GM12878 (cell line): Measurements from ENCODE around the gene LYPD6. TPM values are rescaled to one million over a fixed set of nuclear protein-coding genes. Genes with fewer than 3 reads are reported as not detected.

Source experiments
- ATAC-seq: fragments of 200-7000 bp; cut with Tn5 transposase; 3 replicates; pipeline ENCODE4 v1.9.1; 2020; ENCODE audit warnings: mild to moderate bottlenecking, moderate library complexity
- BruUV-seq: library from RNA; stranded (reverse); fragments of 400-500 nt; replicated peaks from 2 replicates; lab custom pipeline; 2021; lab: Mats Ljungman, UMichigan
- CTCF ChIA-PET: fragments of 300-600 bp; sonication (Branson Sonifier 250); formaldehyde crosslinking; extraction: SDS; loops from one replicate; lab custom pipeline; 2021; ENCODE audit warnings: inconsistent platforms; lab: Yijun Ruan, JAX
- POLR2A ChIA-PET: fragments of 350-600 bp; formaldehyde crosslinking; extraction: SDS; loops from one replicate; lab custom pipeline; 2021; ENCODE audit warnings: inconsistent platforms; lab: Charles Lee
- RAD21 ChIA-PET: fragments of 300-600 bp; sonication (Branson Sonifier 250); formaldehyde crosslinking; loops from one replicate; lab custom pipeline; 2023; ENCODE audit warnings: antibody characterized with exemption; ENCODE audit not compliant: unreplicated experiment; lab: Charles Lee
- SMC1A ChIA-PET: fragments of 300-600 bp; sonication (Branson Sonifier 250); formaldehyde crosslinking; loops from one replicate; lab custom pipeline; 2023; ENCODE audit not compliant: unreplicated experiment, uncharacterized antibody; lab: Charles Lee
- DNase-seq: peaks from one replicate; pipeline ENCODE4 v3.0.0-alpha.2; 2011; ENCODE audit warnings: low read depth, low spot score
- FAIRE-seq: peaks from 3 replicates; lab custom pipeline; 2011; peaks lifted over from hg19 to GRCh38; lab: Jason Lieb, UNC
- H2AFZ ChIP-seq: 2 replicates; pipeline ENCODE4 v1.6.0; 2011; ENCODE audit warnings: low read depth, low read length, control low read depth; ENCODE audit not compliant: control insufficient read depth
- H3K27ac ChIP-seq: 2 replicates; pipeline ENCODE4 v1.5.1; 2011; ENCODE audit warnings: control low read depth; ENCODE audit not compliant: control insufficient read depth, insufficient read depth
- H3K27me3 ChIP-seq, 2 experiments: replicated peaks in 1 of 2; 2 replicates each; pipeline versions ENCODE4 v1.6.0 to v1.6.1; 2011; ENCODE audit warnings: low read length in 1 of 2; ENCODE audit not compliant: control insufficient read depth in 2 of 2, insufficient read depth in 2 of 2
- H3K36me3 ChIP-seq, 2 experiments: 2 replicates each; pipeline ENCODE4 v1.5.1; 2011; ENCODE audit warnings: low read length in 1 of 2; ENCODE audit not compliant: control insufficient read depth in 2 of 2, insufficient read depth in 2 of 2
- H3K4me1 ChIP-seq: 2 replicates; pipeline ENCODE4 v1.6.1; 2011; ENCODE audit warnings: mild to moderate bottlenecking, low read length, moderate library complexity, mixed read lengths; ENCODE audit not compliant: control insufficient read depth, insufficient read depth
- H3K4me2 ChIP-seq: 2 replicates; pipeline ENCODE4 v1.6.0; 2011; ENCODE audit warnings: control low read depth; ENCODE audit not compliant: control insufficient read depth, insufficient read depth
- H3K4me3 ChIP-seq: fragments of 200-600 bp; sonication (generic); 2 replicates; pipeline ENCODE4 v1.5.1; 2016
- H3K79me2 ChIP-seq: 2 replicates; pipeline ENCODE4 v1.6.0; 2011; ENCODE audit warnings: low read length; ENCODE audit not compliant: control insufficient read depth, insufficient read depth
- H3K9ac ChIP-seq: 2 replicates; pipeline ENCODE4 v1.8.0; 2011; ENCODE audit warnings: low read length, control low read depth, mixed read lengths; ENCODE audit not compliant: control insufficient read depth, insufficient read depth
- H3K9me3 ChIP-seq: replicated peaks from 3 replicates; pipeline ENCODE4 v1.5.1; 2011; ENCODE audit warnings: mild to moderate bottlenecking, low read length; ENCODE audit not compliant: control insufficient read depth, insufficient read depth
- H4K20me1 ChIP-seq: 2 replicates; pipeline ENCODE4 v1.6.0; 2011; ENCODE audit not compliant: control insufficient read depth, insufficient read depth
- ATF3 ChIP-seq: IDR thresholded peaks from 2 replicates; pipeline ENCODE4 v1.6.1; 2011; ENCODE audit warnings: low read depth, mild to moderate bottlenecking, low read length, moderate library complexity, borderline replicate concordance; ENCODE audit errors: extremely low read depth
- BCL11A ChIP-seq: IDR thresholded peaks from 2 replicates; pipeline ENCODE4 v1.6.1; 2011; ENCODE audit warnings: low read depth, low read length
- CREM ChIP-seq: IDR thresholded peaks from 2 replicates; pipeline ENCODE4 v1.6.1; 2014; ENCODE audit warnings: antibody characterized with exemption, low read depth
- EED ChIP-seq: sonication (generic); IDR thresholded peaks from 2 replicates; pipeline ENCODE4 v1.6.1; 2016; ENCODE audit warnings: antibody characterized with exemption, low read depth
- PAX8 ChIP-seq: fragments of 450-650 bp; IDR thresholded peaks from 2 replicates; pipeline ENCODE4 v1.6.1; 2017; ENCODE audit warnings: mild to moderate bottlenecking, moderate library complexity
- SPI1 ChIP-seq: IDR thresholded peaks from 2 replicates; pipeline ENCODE4 v1.6.1; 2011; ENCODE audit warnings: low read depth, mild to moderate bottlenecking, low read length, moderate library complexity, borderline replicate concordance; ENCODE audit not compliant: insufficient read depth
- STAT1 ChIP-seq: fragments of 450-650 bp; conservative IDR thresholded peaks from 2 replicates; pipeline ENCODE4 v1.6.1; 2014; ENCODE audit warnings: antibody characterized with exemption, mild to moderate bottlenecking
- ZNF207 ChIP-seq: fragments of 450-650 bp; IDR thresholded peaks from 2 replicates; pipeline ENCODE4 v1.6.1; 2014; ENCODE audit warnings: antibody characterized with exemption, mild to moderate bottlenecking, borderline replicate concordance
- WGBS: methylation state at CpG from one replicate; pipeline ENCODE4 v1.1.6; 2016; ENCODE audit warnings: low lambda C conversion rate; ENCODE audit not compliant: insufficient replicate concordance, insufficient coverage; ENCODE audit errors: missing lambda C conversion rate; 5-methylcytosine and 5-hydroxymethylcytosine counted together
- in situ Hi-C: fragments of 300-500 bp; cut with MboI; formaldehyde crosslinking; loops from 9 replicates; pipeline ENCODE4 v1.14.3; 2018; ENCODE audit warnings: mixed read lengths
- intact Hi-C: fragments of 100-400 bp; cut with micrococcal nuclease; formaldehyde crosslinking; loops from one replicate; pipeline ENCODE4 v1.14.2; 2022; ENCODE audit not compliant: unreplicated experiment
- polyA plus RNA-seq, 11 experiments: library from polyadenylated mRNA; depleted of rRNA in 4 of 11; unstranded in 6 of 11; stranded (reverse) in 5 of 11; fragments of >200 nt; fragmentation: Nextera tagmentation in 4 of 11; fragmentation: Illumina TruSeq in 1 of 11; extraction: Ambion mirVana in 4 of 11; extraction: Trizol in 1 of 11; gene quantifications; 1 replicate in 1 of 11; 2 replicates in 10 of 11; pipeline versions ENCODE4 v1.2.1 to v1.2.3, GENCODE V29; 2011 to 2016; ENCODE audit warnings: inconsistent platforms in 2 of 11, missing spikeins in 2 of 11, low read depth in 1 of 11
- total RNA-seq, 4 experiments: library from RNA; depleted of rRNA in 3 of 4; stranded (reverse); fragments of >200 nt in 3 of 4; fragmentation: Illumina TruSeq in 1 of 4; extraction: Trizol in 1 of 4; gene quantifications; 2 replicates each; pipeline versions ENCODE4 v1.2.1 to v1.2.3, GENCODE V29; 2013 to 2021

LYPD6 gene
- total and polyA plus RNA-seq, 10 of the 15 experiments (the other 5 are each of a cell fraction or from before 2014, with no cell fraction given): not detected

- in situ Hi-C loops (loop anchor here (5.0 kb wide), 1 partner anchor 293 kb away; no protein-coding TSS in a partner anchor), intact Hi-C loops (loop anchor here (5.0 kb wide), 2 partner anchors 252 to 268 kb away; no protein-coding TSS in a partner anchor)
- RAD21 ChIA-PET: interaction anchor here (1.4 kb wide), 1 partner anchor 293 kb away, joined by 4 read pairs; no protein-coding TSS in a partner anchor
- DNase-seq: no peak
- no peaks in the 10 kb centered on the region for H3K36me3 ChIP-seq
- no peaks in the 10 kb centered on the region for H3K4me1 ChIP-seq
- TF ChIP-seq ZNF207: no peak
- TF ChIP-seq SPI1: no peak
- TF ChIP-seq CREM: no peak
- no peak for TF ChIP-seq EED
- TF ChIP-seq BCL11A: no peak
- no peak for TF ChIP-seq PAX8
- TF ChIP-seq STAT1: no peak
- TF ChIP-seq ATF3: no peak
- no peak for ATAC-seq
- FAIRE-seq: no peak
- no peaks in the 10 kb centered on the region for H3K79me2 ChIP-seq
- POLR2A ChIA-PET: no interaction called here
- H3K4me3 ChIP-seq: no peak overlapping the region
- H3K27me3 ChIP-seq: no peaks in the 10 kb centered on the region
- H2AFZ ChIP-seq: no peak overlapping the region
- 50% methylated on average over 11 of the region's 11 CpGs for WGBS
- H4K20me1 ChIP-seq: no peaks in the 10 kb centered on the region
- no peaks in the 10 kb centered on the region for H3K9me3 ChIP-seq
- CTCF ChIA-PET: interaction anchor here (0.8 to 1.5 kb wide), 2 partner anchors 251 to 293 kb away, joined by 3 to 7 read pairs; no protein-coding TSS in a partner anchor
- H3K4me2 ChIP-seq: no peak overlapping the region
- no TSS peak for BruUV-seq
- no peak overlapping the region for H3K27ac ChIP-seq
- SMC1A ChIA-PET: interaction anchor here (1.0 to 2.4 kb wide), 3 partner anchors 13 to 293 kb away, joined by 3 to 11 read pairs (median 4); no protein-coding TSS in a partner anchor
- no peak overlapping the region for H3K9ac ChIP-seq
Observed at GRCh38 chr2:149310349-149310748, 20.0 kb upstream of the LYPD6 start.
